ENCODE measurements around the gene TRNT1.

DNA sequence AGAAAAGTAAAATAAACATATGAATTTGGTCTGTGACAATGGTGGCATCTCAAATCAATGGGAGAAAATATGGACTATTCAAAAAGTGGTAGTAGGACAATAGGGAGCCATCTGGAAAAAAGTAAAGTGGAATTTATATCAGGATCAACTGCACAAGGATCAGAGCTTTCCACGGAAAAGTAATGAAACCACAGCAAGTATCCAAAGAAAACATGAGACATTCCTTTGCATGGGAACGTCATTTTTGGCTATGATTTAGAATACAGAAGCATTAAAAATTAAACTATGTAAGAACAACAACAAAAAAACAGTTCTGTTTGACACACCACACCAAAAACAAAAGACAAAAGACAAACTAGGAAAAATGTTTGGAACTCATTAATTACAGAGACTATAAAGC is 34.1 kb downstream of the TRNT1 start:
- TF ChIP-seq ZNF384 (IDR thresholded peaks at IDR 0.05): no peak
- no peak for TF ChIP-seq SUZ12 (IDR thresholded peaks at IDR 0.05)
- TF ChIP-seq, protein P1, sequence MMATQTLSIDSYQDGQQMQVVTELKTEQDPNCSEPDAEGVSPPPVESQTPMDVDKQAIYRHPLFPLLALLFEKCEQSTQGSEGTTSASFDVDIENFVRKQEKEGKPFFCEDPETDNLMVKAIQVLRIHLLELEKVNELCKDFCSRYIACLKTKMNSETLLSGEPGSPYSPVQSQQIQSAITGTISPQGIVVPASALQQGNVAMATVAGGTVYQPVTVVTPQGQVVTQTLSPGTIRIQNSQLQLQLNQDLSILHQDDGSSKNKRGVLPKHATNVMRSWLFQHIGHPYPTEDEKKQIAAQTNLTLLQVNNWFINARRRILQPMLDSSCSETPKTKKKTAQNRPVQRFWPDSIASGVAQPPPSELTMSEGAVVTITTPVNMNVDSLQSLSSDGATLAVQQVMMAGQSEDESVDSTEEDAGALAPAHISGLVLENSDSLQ (IDR thresholded peaks at IDR 0.05): no peak
- no peak for TF ChIP-seq HDGF (IDR thresholded peaks at IDR 0.05; ENCODE audit: borderline replicate concordance)
- no peak for TF ChIP-seq SP1 (IDR thresholded peaks at IDR 0.05)
- no peak for TF ChIP-seq ARNT (IDR thresholded peaks at IDR 0.05)
- no peak for TF ChIP-seq NFRKB (IDR thresholded peaks at IDR 0.05)

Measured in HEK293T (cell line).